Superior temporal gyrus (tissue), 1 donor: ENCODE measurements around the gene MIPOL1.
"Not testable (repeated sequence)": the region's sequence is repeated elsewhere in the genome, so short reads cannot be mapped to it uniquely, and the experiment has no call there.

Experiments
- DNase-seq: peaks from one replicate; pipeline ENCODE4 v3.0.0-alpha.2; 2016; ENCODE audit errors: extremely low spot score

Gene MIPOL1

DNA sequence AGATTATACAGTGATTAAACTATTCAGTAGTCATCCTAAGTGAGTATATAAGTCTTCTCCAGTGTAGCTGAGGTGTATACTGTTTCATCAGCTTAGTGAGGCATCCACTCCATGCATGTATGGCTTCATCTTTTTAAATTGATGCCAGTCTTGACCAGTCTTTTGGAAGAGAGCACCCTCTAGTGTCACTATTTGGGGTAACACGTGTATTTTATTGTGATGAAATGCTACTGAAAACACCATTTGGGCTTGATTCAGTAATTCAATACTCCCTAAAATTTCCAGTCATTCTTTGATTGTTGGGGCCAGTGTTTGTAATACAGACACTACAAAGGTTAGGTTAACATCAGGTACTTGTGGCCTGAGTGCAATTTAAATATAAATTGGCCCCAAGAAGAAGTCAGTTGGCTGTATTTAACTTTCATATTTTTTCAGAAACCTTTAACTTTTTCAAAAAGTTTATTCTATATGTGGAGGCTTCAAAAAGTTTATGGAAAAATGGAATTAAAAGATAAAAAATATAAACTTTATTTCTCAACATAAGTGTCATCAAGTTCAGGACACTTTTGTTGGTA lies 35.3 kb downstream of the MIPOL1 start:
- DNase-seq, result peak; percentile 52

DNA sequence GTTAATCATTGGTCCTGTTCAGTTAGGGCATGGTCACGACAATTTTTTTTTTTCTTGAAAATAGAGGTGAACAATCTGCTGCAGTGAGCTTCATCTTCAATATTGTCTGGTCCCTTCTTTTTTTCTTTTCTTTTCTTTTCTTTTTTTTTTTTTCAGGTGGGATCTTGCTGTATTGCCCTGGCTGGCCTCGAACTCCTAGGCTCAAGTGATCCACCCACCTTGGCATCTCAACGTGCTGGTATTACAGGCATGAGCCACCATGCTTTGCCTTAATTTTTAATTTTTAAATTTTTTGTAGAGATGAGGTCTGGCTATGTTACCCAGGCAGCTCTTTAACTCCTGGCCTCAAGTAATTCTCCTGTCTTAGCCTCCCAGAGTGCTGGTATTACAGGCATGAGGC lies 36.5 kb downstream of the MIPOL1 start:
- DNase-seq, result no peak

DNA sequence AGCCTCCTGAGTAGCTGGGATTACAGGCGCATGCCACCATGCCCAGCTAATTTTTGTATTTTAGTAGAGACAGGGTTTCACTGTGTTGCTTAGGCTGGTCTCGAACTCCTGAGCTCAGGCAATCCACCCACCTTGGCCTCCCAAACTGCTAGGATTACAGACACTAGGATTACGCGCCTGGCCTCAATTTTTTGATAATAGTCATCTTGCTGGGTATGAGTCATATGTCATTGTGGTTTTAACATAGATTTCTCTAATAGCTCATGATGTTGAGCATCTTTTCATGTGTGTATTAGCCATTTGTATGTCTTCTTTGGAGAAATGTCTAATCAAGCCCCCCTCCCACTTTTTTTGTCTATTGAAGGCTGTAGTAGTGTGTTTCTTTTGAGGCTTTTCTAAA lies 38.3 kb downstream of the MIPOL1 start:
- not testable (repeated sequence) for DNase-seq

DNA sequence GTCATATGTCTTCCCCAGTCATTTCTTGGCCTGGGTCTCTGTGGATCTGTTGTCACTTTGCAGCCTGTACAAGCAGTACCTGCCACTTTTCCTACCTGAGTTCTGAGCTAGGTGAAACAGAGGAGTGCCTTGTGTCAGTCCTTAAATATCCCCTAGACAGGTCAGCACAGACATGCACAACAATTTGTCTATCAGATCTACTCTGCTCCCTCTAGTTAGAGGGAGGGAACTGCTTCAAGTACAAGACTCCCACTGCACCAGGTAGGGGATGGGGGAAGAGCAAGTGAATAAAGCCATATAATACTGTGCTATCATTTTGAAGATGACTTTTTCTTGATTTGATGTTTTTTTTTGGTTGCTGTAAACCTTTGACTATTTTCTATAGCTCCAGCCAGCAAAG lies 39.4 kb downstream of the MIPOL1 start:
- no peak for DNase-seq

DNA sequence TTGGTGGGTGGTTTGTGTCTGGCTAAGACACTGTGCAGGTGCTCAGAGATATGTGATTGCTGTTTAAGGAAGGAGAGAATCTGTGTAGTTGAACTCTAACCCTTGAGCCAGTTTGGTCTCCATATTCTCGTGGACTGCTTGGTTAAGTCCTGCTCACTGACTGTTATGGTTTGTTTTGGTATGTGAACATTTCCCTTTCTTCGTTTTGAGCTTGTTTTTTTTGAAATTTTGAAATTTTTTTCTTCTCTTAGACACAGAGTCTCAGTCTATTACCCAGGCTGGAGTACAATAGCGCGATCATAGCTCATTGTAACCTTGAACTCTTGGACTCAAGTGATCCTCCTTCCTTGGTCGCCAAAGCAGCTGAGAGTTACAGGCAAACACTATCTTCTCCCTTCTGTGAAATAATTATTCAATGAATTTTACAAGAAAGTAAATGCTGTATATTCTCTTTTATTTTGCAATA lies 40.0 kb downstream of the MIPOL1 start:
- no peak for DNase-seq

DNA sequence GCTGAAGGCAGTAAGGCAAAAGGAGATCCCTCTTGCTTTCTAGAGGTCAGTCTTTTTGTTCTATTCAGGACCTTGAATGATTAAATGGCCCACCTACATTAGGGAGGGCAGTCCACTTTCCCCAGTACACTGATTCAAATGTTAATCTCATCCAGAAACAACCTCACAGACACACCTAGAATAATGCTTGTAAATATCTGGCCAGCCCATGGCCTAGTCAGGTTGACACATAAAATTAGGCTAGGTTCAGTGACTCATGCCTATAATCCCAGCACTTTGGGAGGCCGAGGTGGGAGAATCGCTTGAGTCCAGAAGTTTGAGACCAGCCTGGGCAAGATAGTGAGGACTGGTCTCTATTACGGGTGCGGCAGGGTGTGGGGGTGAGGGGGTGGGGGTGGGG lies 43.5 kb downstream of the MIPOL1 start:
- no peak for DNase-seq

DNA sequence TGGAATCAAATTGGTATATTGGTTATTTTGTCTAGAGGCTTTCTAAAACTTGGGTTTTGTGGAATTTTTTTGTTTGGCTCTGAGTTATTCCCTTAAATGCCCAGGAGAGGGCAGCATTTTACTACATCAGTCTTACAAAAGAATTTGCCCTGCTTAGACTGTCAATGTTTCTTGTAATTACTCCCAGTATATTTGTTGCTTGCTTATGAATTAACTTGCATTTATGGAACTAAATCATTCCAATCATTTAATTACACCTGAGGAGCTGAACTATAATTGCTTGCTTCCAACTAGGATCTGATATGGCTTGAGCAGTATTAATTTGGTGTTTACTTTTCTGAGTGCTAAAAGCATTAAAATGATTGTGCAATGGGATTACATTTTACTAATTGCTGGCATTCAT lies 48.7 kb downstream of the MIPOL1 start:
- DNase-seq, result peak; percentile 86

DNA sequence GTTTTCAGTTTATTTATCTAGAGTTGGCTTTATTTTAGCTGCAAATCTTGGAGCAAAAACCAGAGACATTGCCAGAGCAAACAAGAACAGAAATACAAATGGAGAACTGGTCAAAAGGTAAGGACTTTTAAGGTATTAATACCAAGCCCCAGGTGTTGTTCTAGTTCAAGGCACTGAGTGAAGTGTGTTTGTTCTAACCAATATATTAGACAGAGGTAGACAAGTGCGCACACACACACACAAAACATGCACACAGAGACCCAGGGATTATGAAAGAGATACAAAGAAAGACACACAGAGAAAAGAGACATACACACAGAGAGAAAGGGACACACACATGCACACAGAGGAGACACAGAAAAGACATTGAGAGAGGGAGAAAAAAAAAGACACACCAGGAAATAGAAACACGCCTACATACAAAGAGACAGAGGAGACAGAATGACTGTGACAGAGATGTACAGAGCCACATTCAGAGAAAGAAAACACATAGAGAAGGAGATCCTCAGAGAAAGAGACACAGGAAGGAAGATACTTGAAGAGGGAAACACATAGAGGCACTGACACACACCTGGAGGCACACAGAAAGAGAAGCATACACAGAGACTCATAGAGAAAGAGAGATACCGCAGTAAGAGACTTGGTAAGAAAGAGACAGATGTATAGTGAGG lies 50.2 kb downstream of the MIPOL1 start:
- no peak for DNase-seq

DNA sequence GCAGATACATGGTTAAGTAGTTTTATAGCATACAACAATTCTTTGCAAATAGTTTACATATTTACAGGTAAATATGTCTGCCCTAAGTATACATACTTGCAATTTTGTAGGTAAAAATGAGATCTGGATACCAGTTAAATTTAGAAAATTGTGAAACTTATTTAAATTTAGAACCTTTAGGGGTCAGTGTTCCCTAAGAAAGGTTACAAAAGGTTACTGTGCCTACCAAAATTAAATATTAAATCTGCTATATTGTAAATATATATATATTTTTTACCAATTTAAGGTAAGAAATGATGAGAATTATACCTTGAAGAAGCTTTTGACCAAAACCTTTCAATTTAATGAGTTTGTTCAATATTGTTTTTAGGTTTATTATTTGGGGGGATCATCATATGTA lies 54.0 kb downstream of the MIPOL1 start:
- DNase-seq, result no peak

DNA sequence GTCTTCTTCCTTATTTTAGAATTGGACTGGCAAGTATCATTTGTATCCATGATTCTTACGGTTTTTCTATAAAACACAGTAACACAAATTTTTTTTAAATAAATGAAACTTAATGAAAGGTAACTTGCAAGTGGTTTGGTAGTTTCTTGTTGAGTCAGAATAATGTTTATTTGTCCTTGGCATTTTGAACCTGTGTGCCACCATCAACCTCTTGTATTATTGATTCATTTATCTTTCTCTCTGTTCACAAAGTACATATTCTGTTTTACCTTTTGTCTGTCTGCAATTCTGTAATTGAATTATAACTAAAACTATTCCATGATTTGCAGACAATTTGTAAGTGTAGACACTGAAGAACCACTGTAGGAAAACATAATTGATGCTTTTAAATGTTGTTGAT lies 54.7 kb downstream of the MIPOL1 start:
- no peak for DNase-seq

DNA sequence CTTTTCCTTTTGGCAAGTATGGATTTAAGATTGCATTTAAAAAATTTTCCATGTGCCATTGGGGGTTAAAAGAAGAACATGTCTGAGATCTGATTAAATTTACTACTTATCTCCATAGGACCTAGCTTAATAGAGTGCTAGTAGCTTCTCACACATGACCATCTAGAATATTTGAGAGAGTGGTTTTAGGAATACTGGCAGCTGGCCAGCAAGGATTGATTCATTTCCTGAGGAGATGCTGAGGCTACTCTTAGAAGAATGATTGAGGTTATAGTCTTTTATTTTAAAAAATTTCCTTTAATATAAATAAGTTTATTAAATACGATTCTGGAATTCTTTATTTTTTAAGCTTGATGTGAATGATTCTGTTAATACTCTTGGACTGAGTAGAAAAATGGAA lies 56.2 kb downstream of the MIPOL1 start:
- no peak for DNase-seq

DNA sequence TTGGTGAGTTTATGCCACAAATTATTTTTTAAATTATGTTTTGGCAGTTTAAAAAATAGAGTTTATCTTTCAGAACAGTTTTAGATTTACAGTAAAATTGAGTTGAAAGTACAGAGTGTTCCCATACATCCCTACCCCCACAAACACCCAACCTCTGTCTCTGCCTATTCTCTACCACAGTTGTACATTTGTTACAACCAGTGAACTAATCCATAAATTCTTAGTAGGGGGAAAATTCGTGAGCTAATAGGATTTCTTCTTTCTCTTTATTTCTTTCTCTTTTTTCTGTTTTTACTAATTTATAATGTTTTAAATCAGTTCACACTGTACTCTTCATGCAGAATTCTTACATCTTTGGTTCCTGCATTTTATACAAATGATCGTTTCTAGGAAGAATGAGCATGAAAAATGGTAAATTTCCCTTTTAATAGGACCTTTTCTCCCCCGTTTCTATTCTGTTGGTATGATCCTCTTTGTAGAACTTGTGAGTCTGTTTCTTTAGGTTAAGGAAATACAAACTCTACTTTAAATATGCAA lies 56.7 kb downstream of the MIPOL1 start:
- DNase-seq, result no peak

DNA sequence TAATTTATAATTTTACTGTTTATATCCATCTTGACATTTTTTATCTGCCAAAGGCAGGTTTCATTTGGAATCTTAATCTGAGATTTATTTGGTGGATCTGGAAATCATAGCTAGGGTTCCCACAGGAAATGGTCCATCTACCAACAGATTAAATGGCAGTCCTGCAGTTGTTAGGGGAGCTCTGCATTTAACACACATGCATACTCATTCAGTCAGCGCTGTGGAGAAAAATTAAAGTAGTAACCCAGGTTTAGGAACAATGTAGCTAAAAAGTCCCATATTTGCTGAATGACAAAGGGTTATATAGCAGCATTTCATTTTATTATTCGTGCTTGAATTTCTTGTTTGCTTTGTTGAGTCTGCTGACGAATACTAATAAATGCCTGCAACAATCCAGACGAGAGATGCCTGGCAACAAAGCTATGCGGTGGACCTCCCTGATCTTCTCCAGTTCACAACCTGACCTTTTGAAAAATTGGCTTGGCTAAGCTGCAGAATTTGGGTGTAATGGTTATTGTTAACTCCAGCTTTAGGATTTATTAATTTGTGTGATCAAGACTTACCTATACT lies 59.8 kb downstream of the MIPOL1 start:
- DNase-seq, result no peak

DNA sequence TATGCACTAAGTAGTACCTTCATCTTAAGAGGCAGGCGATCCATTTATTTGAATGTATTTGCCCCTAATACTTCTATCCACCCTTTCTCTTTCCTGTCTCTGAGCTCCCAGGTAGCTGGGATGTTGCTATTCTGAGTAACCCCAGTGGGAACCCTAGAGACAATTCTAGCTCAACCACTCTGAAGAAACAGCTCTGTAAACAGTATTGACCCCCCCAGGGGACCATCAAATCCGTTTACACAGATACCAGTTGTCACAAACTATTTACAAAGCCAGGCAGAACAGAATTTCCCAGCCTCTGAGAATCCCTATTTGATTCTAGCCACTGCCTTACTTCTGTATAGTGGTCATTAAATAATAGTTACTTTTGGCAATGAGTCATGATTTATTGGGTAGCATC lies 64.9 kb downstream of the MIPOL1 start:
- DNase-seq, result no peak

DNA sequence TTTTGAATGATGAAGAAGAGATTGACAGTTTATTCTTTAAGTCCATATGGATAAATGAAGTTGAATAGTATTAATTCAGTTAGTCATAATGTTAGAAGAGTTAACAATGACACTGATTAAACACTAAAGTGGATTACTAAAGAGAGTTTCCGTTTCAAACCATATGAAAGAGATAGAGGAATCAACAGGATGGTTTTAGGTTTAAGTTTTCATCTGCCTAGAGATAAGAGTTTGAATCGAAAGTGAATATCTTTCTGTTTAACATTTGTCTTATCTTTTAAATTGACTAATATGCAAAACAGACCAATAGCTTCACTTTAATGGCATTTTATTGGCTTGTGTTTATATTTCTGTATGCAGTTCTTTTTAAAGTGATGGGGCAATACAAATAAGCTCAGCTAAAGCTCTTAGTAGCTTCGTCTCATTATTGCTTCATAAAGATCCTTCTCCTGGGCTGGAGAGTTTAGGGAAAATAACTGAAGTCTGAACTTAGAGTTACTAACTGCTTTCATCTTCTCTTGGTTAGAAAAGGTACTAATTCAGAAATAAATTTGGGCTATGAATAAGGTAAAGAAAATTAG lies 66.0 kb downstream of the MIPOL1 start:
- DNase-seq, result no peak

DNA sequence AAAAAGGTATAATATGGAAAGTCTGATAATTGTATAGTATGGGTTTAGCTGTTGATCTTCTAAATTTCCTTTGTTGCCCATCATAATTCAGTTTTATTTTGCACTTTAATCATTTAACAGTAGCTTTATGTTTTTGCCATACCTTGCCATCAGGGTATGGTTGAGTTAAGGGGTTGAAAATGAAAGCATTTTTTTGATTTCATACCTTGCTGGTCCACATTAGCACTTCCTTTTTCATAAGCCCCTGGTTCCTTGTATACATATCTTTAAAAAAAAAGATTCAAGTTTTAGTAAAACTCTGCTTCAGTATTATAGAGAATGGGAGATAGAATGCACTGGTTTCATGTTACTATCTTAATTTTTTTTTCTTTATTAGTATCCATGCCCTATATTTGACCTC lies 71.1 kb downstream of the MIPOL1 start:
- DNase-seq, result no peak

DNA sequence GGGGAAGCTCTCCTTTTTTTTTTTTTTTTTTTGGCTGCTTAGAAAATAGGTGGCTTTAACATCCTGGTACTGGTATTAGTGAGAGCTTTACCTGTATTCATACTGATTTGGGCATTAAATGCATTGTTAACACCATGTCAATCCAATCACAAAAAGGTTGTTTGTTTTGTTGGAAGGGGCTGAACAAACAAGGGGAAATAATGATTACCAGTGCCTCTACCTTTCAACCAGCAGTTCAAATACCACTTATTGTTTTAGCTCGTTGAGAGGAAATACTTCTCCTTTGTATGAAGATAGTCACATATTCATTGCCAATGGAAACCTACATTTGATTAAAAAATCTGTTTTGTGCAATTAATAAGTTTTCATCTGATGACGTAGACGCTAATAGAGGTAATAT lies 72.9 kb downstream of the MIPOL1 start:
- DNase-seq, result no peak

DNA sequence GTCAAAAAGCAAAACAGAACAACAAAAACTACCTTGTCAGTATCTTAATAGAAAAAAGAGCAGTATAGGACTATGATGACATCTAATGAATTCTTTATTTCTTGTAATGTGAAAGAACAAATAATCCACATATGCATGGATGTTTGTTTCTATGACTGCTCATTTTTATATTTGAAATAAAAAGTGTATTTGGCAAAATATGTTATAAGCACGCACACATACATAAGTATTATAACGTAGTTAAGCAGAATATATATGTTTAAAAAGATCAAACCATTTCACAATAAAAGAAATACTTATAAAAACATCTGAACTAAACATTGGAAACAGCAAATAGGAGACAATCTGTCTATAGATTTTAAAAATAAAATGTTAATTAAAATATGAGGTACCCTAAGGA lies 74.8 kb downstream of the MIPOL1 start:
- DNase-seq, result no peak

DNA sequence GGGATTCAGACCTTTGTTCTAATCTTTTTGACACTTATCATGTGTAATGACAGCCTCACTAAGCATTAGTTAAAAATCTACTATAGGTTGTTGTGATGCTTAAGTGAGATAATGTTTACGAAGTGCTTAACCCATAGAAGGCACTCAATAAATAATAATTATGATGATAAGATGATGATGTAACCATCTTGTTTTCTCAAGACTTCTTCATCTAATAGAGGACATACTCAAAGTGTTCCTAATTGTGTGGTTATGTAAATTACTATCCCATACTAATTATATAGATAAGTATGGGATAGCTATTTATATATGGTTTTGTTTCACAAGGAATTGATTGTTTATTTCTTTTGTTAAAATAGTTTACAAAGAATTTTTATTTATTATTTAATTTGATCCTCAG lies 76.9 kb downstream of the MIPOL1 start:
- no peak for DNase-seq

DNA sequence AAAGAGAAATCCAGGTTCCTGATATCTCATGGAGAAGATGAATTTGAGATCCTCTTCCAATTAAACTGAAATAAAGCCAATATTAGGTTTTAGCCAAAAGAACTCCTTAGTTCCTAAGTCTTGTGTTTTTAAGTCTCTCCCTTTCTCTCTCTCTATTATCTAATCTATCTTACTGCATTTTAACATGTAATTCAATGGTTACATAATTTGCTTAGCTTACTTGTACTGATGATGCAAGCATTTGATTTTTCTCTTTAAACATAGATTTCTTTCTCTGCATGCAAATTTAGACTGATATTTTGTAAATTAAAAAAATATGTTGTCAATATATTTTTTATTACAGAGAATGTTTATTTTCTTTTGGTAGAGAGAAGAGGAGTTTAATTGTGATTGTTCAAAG lies 78.2 kb downstream of the MIPOL1 start:
- no peak for DNase-seq

DNA sequence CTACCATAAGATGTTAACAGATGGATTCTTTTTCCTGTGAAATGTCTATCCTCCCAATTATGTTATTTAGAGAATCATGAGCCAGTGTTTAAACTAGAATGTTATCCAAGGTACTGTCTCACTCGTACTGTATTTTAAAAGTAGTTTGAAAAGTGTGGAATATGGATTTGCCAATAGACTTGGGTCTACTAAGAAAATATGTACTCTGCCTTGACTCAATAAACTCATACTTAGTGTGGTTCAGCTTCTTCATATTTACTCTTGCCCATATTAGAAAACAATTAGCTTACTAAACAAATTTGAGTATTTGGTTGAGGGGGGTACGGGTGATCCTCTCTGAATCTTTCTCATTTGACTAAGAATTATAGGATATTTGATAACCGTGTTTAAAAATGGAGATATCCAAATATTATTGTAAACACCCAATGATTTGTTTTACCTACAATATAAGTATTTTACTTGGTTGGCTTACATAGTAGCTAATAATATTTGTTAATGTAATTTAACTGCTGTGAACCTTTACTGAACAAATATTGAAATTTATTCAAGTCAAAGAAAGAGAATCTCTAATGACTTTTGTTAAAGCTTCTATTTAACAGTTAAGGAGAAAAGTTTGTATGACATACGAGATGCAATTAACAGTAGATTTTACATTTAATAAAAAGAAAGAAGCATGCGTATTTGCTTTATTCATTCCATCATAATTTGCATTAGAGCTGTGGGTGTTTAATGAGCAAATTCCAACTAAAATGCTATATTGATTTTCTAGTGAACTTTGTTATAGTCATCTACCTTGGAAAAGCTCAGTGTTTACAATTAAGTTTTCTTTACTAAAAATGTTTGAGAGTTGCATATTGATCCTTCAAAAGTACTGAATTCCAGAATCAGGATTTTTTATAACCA lies 81.2 kb downstream of the MIPOL1 start:
- DNase-seq, result no peak

DNA sequence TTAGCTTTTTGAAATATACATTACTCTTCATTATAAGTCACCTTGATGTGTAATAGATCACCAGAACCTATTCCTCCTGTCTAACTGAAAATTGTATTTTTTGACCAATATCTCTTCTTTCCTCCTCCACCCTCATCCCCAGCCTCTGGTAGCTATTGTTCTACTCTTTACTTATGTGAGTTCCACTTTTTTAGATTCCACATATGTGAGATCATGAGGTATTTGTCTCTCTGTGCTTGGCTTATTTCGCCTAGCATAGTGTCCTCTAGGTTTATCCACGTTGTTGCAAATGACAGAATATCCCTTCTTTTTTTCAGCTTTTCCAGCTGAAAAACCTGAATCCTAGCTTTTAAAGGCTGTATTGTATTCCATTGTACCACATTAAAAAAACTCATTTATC lies 82.1 kb downstream of the MIPOL1 start:
- no peak for DNase-seq
